ENCODE measurements around the gene PTPRU. TPM values are rescaled to one million over a fixed set of nuclear protein-coding genes. Genes with fewer than 3 reads are reported as not detected.

Gene PTPRU
- total RNA-seq, 4 donors from 2014 or later = 4.3 to 15.9 (median 7.5) TPM

DNA sequence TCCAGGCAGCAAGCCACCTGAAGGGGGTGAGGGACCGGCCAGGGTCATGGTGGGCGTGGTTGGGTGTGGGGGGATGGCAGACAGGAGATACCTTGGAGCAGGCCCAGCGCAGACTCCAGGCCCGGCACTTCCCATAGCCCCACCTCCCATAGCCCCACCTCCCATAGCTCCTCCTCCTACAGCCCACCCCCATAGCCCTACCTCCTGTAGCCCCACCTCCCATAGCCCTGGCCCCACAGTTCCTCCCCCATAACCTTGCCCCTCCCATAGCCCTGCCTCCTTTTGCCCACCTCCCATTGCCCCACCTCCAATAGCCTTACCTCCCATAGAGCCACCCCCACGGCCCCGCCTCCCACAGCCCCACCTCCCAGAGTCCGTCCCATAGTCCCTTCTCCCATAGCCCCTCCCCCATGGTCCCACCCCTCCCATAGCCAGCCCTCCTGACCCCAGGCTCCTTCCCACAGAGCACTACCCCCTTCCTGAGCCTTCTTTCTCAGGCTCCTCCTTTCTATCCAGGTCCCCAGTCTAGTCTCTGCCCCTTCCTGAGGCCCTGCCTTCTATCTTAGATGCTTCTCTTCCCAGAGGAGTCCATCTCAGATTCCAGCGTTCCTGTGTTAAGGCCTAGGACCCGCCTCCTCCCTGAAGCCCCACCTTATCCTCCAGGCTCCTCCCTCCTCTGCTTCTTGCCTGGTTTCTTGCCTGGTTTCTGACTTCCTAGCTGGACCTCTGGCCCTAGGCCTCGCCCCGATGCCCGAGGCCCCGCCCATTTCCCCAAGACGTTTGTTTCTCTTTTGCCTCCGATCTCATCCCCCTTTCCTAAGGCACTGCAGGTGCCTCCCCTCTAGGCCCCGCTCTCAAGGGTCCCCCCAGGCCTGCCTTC lies 46.8 kb downstream of the PTPRU start:
- DNase-seq = no peak
- 25 to 30% methylated on average over 10 to 13 of the region's 16 CpGs for WGBS, 2 donors
- Histone ChIP-seq H3K4me1 (peaks cover 0 to 16% (median 4%) of the 10 kb centered on the region in 3 donors), H3K4me3 (peak overlapping the region in 1 of 4 donors; percentile 4), H3K27ac (no peak overlapping the region), H3K36me3 (peaks cover 0 to 10% (median 0%) of the 10 kb centered on the region in 3 donors), H3K27me3 (no peaks in the 10 kb centered on the region), H3K9me3 (no peaks in the 10 kb centered on the region)
- TF ChIP-seq POLR2A (IDR thresholded peaks at IDR 0.05) = no peak
- TF ChIP-seq, protein P1, sequence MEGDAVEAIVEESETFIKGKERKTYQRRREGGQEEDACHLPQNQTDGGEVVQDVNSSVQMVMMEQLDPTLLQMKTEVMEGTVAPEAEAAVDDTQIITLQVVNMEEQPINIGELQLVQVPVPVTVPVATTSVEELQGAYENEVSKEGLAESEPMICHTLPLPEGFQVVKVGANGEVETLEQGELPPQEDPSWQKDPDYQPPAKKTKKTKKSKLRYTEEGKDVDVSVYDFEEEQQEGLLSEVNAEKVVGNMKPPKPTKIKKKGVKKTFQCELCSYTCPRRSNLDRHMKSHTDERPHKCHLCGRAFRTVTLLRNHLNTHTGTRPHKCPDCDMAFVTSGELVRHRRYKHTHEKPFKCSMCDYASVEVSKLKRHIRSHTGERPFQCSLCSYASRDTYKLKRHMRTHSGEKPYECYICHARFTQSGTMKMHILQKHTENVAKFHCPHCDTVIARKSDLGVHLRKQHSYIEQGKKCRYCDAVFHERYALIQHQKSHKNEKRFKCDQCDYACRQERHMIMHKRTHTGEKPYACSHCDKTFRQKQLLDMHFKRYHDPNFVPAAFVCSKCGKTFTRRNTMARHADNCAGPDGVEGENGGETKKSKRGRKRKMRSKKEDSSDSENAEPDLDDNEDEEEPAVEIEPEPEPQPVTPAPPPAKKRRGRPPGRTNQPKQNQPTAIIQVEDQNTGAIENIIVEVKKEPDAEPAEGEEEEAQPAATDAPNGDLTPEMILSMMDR (IDR thresholded peaks at IDR 0.05) = no peak
- intact Hi-C loops (cut with DNase I) = no loop called here

DNA sequence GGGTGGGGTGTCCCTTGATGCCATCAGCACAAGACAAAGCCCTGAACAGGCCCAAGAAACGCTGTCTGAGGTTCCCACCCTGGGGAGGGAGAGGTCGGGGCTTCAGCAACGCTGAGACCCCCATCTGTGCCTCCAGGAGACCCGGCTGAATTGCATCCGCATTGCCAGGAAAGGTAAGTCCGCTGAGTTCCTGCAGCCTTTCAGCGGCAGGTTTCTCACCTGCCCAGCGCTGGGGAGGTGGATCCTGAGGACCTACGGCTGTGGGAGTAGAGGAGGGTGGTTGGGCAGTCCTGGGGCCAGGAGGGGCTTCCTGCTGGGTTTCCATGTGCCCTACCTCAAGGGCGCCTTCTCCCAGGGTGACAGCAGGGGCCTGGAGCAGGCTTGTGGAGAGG lies 47.5 kb downstream of the PTPRU start:
- H3K9me3 ChIP-seq = no peaks in the 10 kb centered on the region
- intact Hi-C loops (cut with DNase I) = no loop called here
- H3K27ac ChIP-seq = no peak overlapping the region
- H3K4me3 ChIP-seq = peak overlapping the region in 1 of 4 donors; percentile 4
- no peaks in the 10 kb centered on the region for H3K27me3 ChIP-seq
- no peak for TF ChIP-seq POLR2A (IDR thresholded peaks at IDR 0.05)
- TF ChIP-seq, protein P1 (IDR thresholded peaks at IDR 0.05) = no peak
- DNase-seq = no peak
- peaks cover 0 to 16% (median 4%) of the 10 kb centered on the region in 3 donors for H3K4me1 ChIP-seq
- H3K36me3 ChIP-seq = peaks cover 0 to 8% (median 0%) of the 10 kb centered on the region in 3 donors
- 59 to 75% methylated on average over 1 to 5 of the region's 10 CpGs for WGBS, 2 donors

DNA sequence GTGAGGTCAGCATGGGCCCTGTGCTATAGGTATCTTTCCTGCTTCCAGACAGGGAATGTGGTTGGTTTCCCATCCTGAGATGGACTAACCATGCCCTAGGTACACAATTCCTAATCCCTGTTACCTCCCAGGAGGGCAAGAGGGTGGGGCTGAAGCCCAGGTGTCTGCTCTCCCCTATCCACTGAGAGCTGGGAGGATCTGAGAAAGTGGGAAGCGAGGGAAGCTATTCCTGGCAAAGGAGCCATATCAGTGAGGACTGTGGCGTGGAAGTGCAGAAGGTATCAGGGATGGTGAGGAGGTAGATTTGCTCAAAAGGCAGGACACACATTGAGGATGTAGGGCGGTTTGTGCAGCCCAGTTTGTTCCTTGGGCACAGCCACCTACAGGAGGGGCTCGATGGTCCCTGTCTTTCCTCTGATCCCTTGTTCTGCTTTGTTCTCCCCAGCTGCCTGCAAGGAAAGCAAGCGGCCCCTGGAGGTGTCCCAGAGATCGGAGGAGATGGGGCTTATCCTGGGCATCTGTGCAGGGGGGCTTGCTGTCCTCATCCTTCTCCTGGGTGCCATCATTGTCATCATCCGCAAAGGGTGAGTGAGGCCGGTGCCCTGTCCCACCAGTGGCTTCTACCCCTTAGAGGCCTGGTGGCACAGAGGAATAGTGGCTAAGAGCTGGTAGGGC lies 48.1 kb downstream of the PTPRU start:
- TF ChIP-seq POLR2A (IDR thresholded peaks at IDR 0.05) = no peak
- TF ChIP-seq, protein P1 (IDR thresholded peaks at IDR 0.05) = no peak
- no peaks in the 10 kb centered on the region for H3K9me3 ChIP-seq
- no peak overlapping the region for H3K27ac ChIP-seq
- WGBS, 2 donors = 87 to 96% methylated on average over 4 to 6 of the region's 8 CpGs
- no peaks in the 10 kb centered on the region for H3K27me3 ChIP-seq
- H3K4me3 ChIP-seq = no peak overlapping the region
- H3K36me3 ChIP-seq = peaks cover 0 to 1% (median 0%) of the 10 kb centered on the region in 3 donors
- intact Hi-C loops (cut with DNase I) = no loop called here
- DNase-seq = no peak
- H3K4me1 ChIP-seq = peaks cover 0 to 16% (median 4%) of the 10 kb centered on the region in 3 donors

DNA sequence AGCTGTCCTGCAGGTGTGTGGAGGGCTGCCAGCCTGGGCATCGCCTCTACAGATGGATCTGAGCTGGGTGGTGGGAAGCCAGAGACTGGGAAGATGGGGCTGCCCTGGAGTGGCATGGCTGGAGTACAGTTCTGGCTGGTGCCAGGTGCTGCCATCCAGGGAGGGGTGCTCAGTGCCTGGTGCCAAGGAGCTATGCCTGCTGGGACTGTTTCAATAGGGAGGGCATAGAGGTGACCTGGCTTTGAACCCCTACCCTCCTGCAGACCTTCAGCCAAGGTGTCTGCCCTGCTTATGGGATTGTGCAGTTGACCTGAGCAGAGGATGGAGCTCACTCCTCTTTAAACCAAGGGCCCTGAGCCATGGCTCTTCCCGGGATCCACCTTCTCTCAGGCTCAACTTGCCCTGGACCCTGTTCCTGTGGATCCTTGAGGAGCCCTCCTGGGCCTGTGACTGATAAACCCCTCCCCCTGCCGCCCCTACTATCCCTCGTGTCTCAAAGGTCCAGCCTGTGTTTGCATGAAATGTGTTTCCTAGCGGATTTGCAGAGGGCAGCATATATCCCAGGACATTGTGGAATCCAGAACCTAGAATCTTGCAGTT lies 48.7 kb downstream of the PTPRU start:
- intact Hi-C loops (cut with DNase I) = no loop called here
- no peak overlapping the region for H3K27ac ChIP-seq
- no peaks in the 10 kb centered on the region for H3K36me3 ChIP-seq
- no peak for DNase-seq
- H3K4me3 ChIP-seq = no peak overlapping the region
- peaks cover 0 to 16% (median 4%) of the 10 kb centered on the region in 3 donors for H3K4me1 ChIP-seq
- WGBS, 2 donors = 50 to 81% methylated on average over 1 to 3 of the region's 5 CpGs
- H3K9me3 ChIP-seq = no peaks in the 10 kb centered on the region
- H3K27me3 ChIP-seq = no peaks in the 10 kb centered on the region
- no peak for TF ChIP-seq POLR2A (IDR thresholded peaks at IDR 0.05)
- TF ChIP-seq, protein P1 (IDR thresholded peaks at IDR 0.05) = no peak

Data from esophagus squamous epithelium (tissue), 5 donors.